IMR-90 (cell line): ENCODE measurements around the gene PCSK6.

Experiments
- CEBPB ChIP-seq: IDR thresholded peaks from 2 replicates; pipeline ENCODE4 v1.6.1; 2012; ENCODE audit warnings: low read depth, low read length, improper control_type of control experiment
- CHD1 ChIP-seq: IDR thresholded peaks from 2 replicates; pipeline ENCODE4 v1.6.1; 2012; ENCODE audit warnings: low read depth, low read length, improper control_type of control experiment
- FOS ChIP-seq: fragments of 150-350 bp; IDR thresholded peaks from 2 replicates; pipeline ENCODE4 v1.6.1; 2016; ENCODE audit warnings: low read depth, low read length
- MAFK ChIP-seq: IDR thresholded peaks from 2 replicates; pipeline ENCODE4 v1.6.1; 2012; ENCODE audit warnings: low read depth, low read length, improper control_type of control experiment
- MAZ ChIP-seq: IDR thresholded peaks from 2 replicates; pipeline ENCODE4 v1.6.1; 2012; ENCODE audit warnings: low read depth, mild to moderate bottlenecking, low read length, improper control_type of control experiment, moderate library complexity, borderline replicate concordance
- MXI1 ChIP-seq: IDR thresholded peaks from 2 replicates; pipeline ENCODE4 v1.6.1; 2012; ENCODE audit warnings: low read depth, mild to moderate bottlenecking, low read length, moderate library complexity, borderline replicate concordance
- NFE2L2 ChIP-seq: fragments of 150-350 bp; IDR thresholded peaks from 2 replicates; pipeline ENCODE4 v1.6.1; 2016; ENCODE audit warnings: low read depth, mild to moderate bottlenecking, low read length
- POLR2A ChIP-seq: IDR thresholded peaks from 2 replicates; pipeline ENCODE4 v1.6.1; 2012; ENCODE audit warnings: mild to moderate bottlenecking, low read depth, low read length
- RAD21 ChIP-seq: IDR thresholded peaks from 2 replicates; pipeline ENCODE4 v1.6.1; 2012; ENCODE audit warnings: low read length, improper control_type of control experiment
- RFX5 ChIP-seq: IDR thresholded peaks from 2 replicates; pipeline ENCODE4 v1.8.0; 2012; ENCODE audit warnings: low read depth, mild to moderate bottlenecking, low read length, moderate library complexity
- SMC3 ChIP-seq: fragments of 150-350 bp; IDR thresholded peaks from 2 replicates; pipeline ENCODE4 v1.6.1; 2016; ENCODE audit warnings: low read depth, mild to moderate bottlenecking, antibody characterized with exemption, low read length, moderate library complexity
- TF ChIP-seq, protein P1 (sequence below): conservative IDR thresholded peaks from 2 replicates; pipeline ENCODE4 v1.5.1; 2012; ENCODE audit warnings: mild to moderate bottlenecking, low read depth, low read length, improper control_type of control experiment
- TF ChIP-seq, protein P2 (sequence below): fragments of 150-350 bp; IDR thresholded peaks from 2 replicates; pipeline ENCODE4 v1.6.1; 2016; ENCODE audit warnings: low read depth, mild to moderate bottlenecking, low read length, moderate library complexity, borderline replicate concordance
- TF ChIP-seq, protein P3 (sequence below): fragments of 150-350 bp; IDR thresholded peaks from 2 replicates; pipeline ENCODE4 v1.6.1; 2017; ENCODE audit warnings: mild to moderate bottlenecking, antibody characterized with exemption, low read length, low read depth

DNA sequence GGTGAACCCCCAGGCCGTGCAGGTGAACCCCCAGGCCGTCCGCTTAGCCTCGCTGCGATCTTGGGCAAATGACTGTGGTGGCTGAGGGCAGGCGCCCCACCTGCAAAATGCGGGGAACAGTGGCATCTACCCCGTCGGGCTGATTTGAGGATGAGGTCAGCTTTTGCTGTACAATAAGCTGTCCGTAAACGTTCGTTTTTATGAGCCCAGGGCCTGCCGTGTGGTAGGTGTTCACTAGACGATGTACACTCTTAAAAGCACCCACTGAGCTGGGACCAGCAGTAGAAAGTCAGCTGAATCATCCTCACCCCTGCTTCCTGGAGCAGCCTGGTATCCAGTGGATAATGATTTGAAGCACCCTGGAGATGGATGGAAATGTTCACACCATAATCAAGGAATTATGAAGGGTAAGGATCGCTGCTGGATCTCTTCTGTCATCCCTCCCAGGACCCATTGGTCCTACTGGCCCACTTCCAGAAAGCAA, 943 bp upstream of the PCSK6 start:
- TF ChIP-seq, protein P1, sequence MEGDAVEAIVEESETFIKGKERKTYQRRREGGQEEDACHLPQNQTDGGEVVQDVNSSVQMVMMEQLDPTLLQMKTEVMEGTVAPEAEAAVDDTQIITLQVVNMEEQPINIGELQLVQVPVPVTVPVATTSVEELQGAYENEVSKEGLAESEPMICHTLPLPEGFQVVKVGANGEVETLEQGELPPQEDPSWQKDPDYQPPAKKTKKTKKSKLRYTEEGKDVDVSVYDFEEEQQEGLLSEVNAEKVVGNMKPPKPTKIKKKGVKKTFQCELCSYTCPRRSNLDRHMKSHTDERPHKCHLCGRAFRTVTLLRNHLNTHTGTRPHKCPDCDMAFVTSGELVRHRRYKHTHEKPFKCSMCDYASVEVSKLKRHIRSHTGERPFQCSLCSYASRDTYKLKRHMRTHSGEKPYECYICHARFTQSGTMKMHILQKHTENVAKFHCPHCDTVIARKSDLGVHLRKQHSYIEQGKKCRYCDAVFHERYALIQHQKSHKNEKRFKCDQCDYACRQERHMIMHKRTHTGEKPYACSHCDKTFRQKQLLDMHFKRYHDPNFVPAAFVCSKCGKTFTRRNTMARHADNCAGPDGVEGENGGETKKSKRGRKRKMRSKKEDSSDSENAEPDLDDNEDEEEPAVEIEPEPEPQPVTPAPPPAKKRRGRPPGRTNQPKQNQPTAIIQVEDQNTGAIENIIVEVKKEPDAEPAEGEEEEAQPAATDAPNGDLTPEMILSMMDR, result no peak
- no peak for TF ChIP-seq NFE2L2
- TF ChIP-seq RAD21, result no peak
- no peak for TF ChIP-seq POLR2A
- no peak for TF ChIP-seq FOS
- TF ChIP-seq MAZ, result no peak
- TF ChIP-seq MXI1, result no peak
- TF ChIP-seq, protein P2, sequence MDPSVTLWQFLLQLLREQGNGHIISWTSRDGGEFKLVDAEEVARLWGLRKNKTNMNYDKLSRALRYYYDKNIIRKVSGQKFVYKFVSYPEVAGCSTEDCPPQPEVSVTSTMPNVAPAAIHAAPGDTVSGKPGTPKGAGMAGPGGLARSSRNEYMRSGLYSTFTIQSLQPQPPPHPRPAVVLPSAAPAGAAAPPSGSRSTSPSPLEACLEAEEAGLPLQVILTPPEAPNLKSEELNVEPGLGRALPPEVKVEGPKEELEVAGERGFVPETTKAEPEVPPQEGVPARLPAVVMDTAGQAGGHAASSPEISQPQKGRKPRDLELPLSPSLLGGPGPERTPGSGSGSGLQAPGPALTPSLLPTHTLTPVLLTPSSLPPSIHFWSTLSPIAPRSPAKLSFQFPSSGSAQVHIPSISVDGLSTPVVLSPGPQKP, result no peak
- no peak for TF ChIP-seq MAFK
- no peak for TF ChIP-seq CEBPB
- TF ChIP-seq SMC3, result no peak
- TF ChIP-seq, protein P3, sequence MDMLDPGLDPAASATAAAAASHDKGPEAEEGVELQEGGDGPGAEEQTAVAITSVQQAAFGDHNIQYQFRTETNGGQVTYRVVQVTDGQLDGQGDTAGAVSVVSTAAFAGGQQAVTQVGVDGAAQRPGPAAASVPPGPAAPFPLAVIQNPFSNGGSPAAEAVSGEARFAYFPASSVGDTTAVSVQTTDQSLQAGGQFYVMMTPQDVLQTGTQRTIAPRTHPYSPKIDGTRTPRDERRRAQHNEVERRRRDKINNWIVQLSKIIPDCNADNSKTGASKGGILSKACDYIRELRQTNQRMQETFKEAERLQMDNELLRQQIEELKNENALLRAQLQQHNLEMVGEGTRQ, result no peak
- TF ChIP-seq RFX5, result no peak
- TF ChIP-seq CHD1, result no peak
